Ascending aorta (tissue), 2 donors: ENCODE results near the gene ACKR4. TPM values are rescaled to one million over a fixed set of nuclear protein-coding genes. Genes with fewer than 3 reads are reported as not detected.

Source experiments
- DNase-seq, 2 donors: peaks; one replicate each; pipeline ENCODE4 v3.0.0-alpha.2; 2019; ENCODE audit warnings: low spot score in 2 of 2
- H3K27ac ChIP-seq, 2 donors: fragments of 200-600 bp; sonication (generic); one replicate each; pipeline ENCODE4 v1.5.1; 2016 to 2017; ENCODE audit warnings: mild to moderate bottlenecking in 1 of 2
- H3K27me3 ChIP-seq: fragments of 200-600 bp; sonication (generic); one replicate; pipeline ENCODE4 v1.5.1; 2017
- H3K36me3 ChIP-seq, 2 donors: fragments of 200-600 bp; sonication (generic); one replicate each; pipeline ENCODE4 v1.5.1; 2016
- H3K4me1 ChIP-seq, 2 donors: fragments of 200-600 bp; sonication (generic); one replicate each; pipeline ENCODE4 v1.5.1; 2016 to 2017; ENCODE audit warnings: mild to moderate bottlenecking in 1 of 2
- H3K4me3 ChIP-seq, 2 donors: fragments of 200-600 bp; sonication (generic); one replicate each; pipeline ENCODE4 v1.5.1; 2016 to 2017; ENCODE audit warnings: mild to moderate bottlenecking in 1 of 2
- H3K9me3 ChIP-seq, 2 donors: fragments of 200-600 bp; sonication (generic); one replicate each; pipeline ENCODE4 v1.5.1; 2016
- intact Hi-C: fragments of 100-400 bp; cut with DNase I; formaldehyde crosslinking; loops from one replicate; pipeline ENCODE4 v1.15.1; 2023
- total RNA-seq: library from RNA; depleted of rRNA; stranded (reverse); fragments of >200 nt; gene quantifications from one replicate; pipeline ENCODE4 v1.1.0, GENCODE V29; 2016
- TF ChIP-seq, protein P1 (sequence below), 3 experiments: fragments of 200-600 bp in 2 of 3; fragments of 450-650 bp in 1 of 3; sonication (generic) in 2 of 3; IDR thresholded peaks; one replicate each; pipeline ENCODE4 v1.5.1; 2016 to 2019; ENCODE audit warnings: antibody characterized with exemption in 3 of 3, mild to moderate bottlenecking in 1 of 3, moderate library complexity in 1 of 3

Gene ACKR4
- total RNA-seq, 1 donor from 2014 or later, result 12.8 TPM

DNA sequence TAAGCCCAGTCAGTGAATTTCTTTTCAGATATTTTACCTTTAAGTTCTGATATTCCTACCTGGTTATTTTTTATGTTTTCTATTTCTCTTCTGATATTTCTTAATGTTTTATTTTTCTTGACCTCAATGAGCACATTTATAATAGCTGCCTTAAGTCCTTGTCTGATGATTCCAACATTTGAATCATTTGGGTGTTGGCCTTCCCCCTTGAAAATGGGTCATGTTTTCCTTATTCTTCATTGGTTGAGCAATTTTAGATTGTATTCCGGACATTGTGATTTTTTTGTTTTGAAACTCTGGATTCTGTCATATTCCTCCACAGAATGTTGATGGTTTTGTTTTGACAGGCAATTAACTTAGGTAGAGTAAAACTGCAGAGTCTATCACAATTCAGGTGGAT is 9.7 kb upstream of the ACKR4 start:
- no peak for DNase-seq
- H3K4me1 ChIP-seq, result peaks cover 0 to 4% of the 10 kb centered on the region in 2 donors
- H3K27ac ChIP-seq, result no peak overlapping the region
- TF ChIP-seq, protein P1, sequence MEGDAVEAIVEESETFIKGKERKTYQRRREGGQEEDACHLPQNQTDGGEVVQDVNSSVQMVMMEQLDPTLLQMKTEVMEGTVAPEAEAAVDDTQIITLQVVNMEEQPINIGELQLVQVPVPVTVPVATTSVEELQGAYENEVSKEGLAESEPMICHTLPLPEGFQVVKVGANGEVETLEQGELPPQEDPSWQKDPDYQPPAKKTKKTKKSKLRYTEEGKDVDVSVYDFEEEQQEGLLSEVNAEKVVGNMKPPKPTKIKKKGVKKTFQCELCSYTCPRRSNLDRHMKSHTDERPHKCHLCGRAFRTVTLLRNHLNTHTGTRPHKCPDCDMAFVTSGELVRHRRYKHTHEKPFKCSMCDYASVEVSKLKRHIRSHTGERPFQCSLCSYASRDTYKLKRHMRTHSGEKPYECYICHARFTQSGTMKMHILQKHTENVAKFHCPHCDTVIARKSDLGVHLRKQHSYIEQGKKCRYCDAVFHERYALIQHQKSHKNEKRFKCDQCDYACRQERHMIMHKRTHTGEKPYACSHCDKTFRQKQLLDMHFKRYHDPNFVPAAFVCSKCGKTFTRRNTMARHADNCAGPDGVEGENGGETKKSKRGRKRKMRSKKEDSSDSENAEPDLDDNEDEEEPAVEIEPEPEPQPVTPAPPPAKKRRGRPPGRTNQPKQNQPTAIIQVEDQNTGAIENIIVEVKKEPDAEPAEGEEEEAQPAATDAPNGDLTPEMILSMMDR (IDR thresholded peaks at IDR 0.05), result no peak
- no peaks in the 10 kb centered on the region for H3K36me3 ChIP-seq
- H3K4me3 ChIP-seq, result no peak overlapping the region
- no peaks in the 10 kb centered on the region for H3K27me3 ChIP-seq
- intact Hi-C loops, result no loop called here
- H3K9me3 ChIP-seq, result no peaks in the 10 kb centered on the region

DNA sequence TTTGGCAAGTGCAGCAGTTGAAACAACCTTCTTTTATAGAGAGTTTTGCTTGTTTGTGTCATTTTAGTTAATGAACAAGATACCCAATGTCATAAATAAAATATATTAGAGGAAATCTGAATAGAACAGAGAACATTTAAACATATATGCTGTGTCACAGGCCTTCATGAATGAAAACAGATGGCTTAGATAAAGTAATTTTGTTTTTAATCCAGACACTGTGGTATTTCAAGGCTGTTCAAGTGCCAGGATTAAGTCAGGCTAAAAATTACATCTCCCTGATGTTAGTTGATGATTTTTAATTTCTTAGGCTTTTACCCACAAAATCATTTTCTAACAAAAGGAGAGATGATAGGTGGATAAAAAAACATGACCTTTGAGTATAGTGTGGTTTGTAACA is 4.9 kb upstream of the ACKR4 start:
- Histone ChIP-seq H3K9me3 (no peaks in the 10 kb centered on the region), H3K27ac (no peak overlapping the region), H3K4me1 (peaks cover 0 to 17% of the 10 kb centered on the region in 2 donors), H3K4me3 (no peak overlapping the region), H3K27me3 (no peaks in the 10 kb centered on the region), H3K36me3 (no peaks in the 10 kb centered on the region)
- TF ChIP-seq, protein P1 (IDR thresholded peaks at IDR 0.05), result no peak
- no peak for DNase-seq
- intact Hi-C loops, result no loop called here

DNA sequence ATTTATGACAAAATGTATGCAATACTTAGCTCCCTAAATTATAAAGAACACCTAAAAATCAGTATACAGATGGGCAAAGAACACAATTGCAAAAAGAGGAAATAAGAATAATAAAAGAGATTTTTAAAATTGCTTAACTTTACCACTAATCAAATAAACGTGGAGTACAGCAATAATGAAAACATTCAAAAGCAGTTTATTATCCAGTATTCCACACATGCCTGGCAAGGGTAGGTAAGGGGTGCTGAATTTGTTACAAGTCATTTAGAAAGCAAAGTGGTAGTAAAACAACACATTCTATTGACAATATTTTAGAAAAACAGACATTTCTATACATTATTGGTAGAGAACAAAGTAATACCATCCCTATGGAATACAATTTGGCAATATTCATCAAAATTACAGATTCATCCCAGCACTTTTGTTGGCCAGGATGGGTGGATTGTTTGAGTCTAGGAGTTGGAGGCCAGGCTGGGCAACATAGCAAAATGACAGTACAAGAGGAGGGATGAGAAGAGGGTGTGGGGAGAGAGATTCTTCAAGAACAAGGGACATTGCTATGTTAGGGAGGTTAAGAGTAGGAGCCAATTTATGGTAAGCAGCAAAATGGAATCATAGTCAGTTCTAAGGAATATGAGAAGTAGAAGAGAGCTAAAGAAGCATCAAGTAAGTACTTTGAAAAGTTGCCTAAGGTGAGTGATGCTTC is 3.7 kb upstream of the ACKR4 start:
- intact Hi-C loops, result no loop called here
- TF ChIP-seq, protein P1 (IDR thresholded peaks at IDR 0.05), result no peak
- Histone ChIP-seq H3K4me3 (no peak overlapping the region), H3K36me3 (no peaks in the 10 kb centered on the region), H3K27me3 (no peaks in the 10 kb centered on the region), H3K4me1 (peaks cover 0 to 17% of the 10 kb centered on the region in 2 donors), H3K27ac (peak overlapping the region; percentile 39 to 63), H3K9me3 (no peaks in the 10 kb centered on the region)
- no peak for DNase-seq

DNA sequence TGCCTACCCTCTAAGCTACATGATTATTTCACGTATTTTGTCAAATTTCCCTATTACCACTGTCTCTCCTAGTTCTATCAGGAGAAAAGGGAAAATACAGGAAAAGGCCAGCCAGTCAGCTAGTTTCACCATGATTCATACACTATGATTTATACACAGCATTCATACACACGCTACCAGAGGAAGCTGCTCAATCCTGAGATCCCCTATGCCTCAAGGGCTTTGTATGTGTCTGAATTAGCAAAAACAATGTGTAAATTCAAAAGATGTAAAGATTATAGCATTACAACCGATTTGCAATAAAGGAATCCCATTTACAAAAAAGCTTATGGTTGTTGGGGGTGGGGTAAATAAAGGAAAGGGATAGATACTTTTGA is 3.1 kb upstream of the ACKR4 start:
- TF ChIP-seq, protein P1 (IDR thresholded peaks at IDR 0.05), result no peak
- DNase-seq, result no peak
- no peaks in the 10 kb centered on the region for H3K9me3 ChIP-seq
- peak overlapping the region; percentile 39 to 63 for H3K27ac ChIP-seq
- no peaks in the 10 kb centered on the region for H3K27me3 ChIP-seq
- peaks cover 0 to 21% of the 10 kb centered on the region in 2 donors for H3K4me1 ChIP-seq
- no peak overlapping the region for H3K4me3 ChIP-seq
- no peaks in the 10 kb centered on the region for H3K36me3 ChIP-seq
- intact Hi-C loops, result no loop called here

DNA sequence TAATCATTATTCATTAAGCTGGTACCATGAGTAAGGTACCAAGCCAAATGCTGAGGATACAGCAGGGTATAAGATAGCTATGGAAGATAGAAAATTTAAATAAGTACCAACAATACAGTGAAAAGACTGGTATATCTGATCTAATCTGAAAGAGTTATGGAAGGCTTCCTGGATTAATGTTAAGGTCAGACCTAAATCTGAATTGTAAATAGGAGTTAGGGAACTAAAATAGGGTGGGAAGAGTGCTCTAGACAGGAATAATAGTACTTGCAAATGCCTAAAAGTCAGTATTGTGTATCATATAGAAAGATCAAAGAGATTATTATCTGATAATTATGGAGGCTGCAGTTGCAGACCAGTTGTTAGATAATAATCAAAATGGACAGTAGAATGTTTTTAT is 2.6 kb upstream of the ACKR4 start:
- Histone ChIP-seq H3K9me3 (no peaks in the 10 kb centered on the region), H3K4me3 (no peak overlapping the region), H3K27ac (peak overlapping the region in 1 of 2 donors; percentile 18), H3K27me3 (no peaks in the 10 kb centered on the region), H3K36me3 (no peaks in the 10 kb centered on the region), H3K4me1 (peaks cover 0 to 21% of the 10 kb centered on the region in 2 donors)
- TF ChIP-seq, protein P1 (IDR thresholded peaks at IDR 0.05), result no peak
- no peak for DNase-seq
- intact Hi-C loops, result no loop called here
